H1 (cell line): ENCODE data around the gene ARGLU1. TPM values are rescaled to one million over a fixed set of nuclear protein-coding genes. Genes with fewer than 3 reads are reported as not detected.

Source experiments
- CTCF ChIA-PET: fragments of 300-600 bp; sonication (Branson Sonifier 250); formaldehyde crosslinking; loops from one replicate; lab custom pipeline; 2021; ENCODE audit not compliant: partially characterized antibody; lab: Charles Lee
- POLR2A ChIA-PET: fragments of 300-600 bp; sonication (Branson Sonifier 250); formaldehyde crosslinking; loops from one replicate; lab custom pipeline; 2021; ENCODE audit warnings: inconsistent platforms; ENCODE audit not compliant: partially characterized antibody; lab: Charles Lee
- DNase-seq, 2 experiments: peaks; one replicate each; pipeline versions ENCODE4 v3.0.0 to v3.0.0-alpha.2; 2010 to 2022; ENCODE audit warnings: low spot score in 2 of 2, low read depth in 1 of 2, mixed read lengths in 1 of 2
- FAIRE-seq: peaks from 2 replicates; lab custom pipeline; 2011; peaks lifted over from hg19 to GRCh38; lab: Jason Lieb, UNC
- H2AFZ ChIP-seq: 2 replicates; pipeline ENCODE4 v1.8.1; 2012; ENCODE audit warnings: low read length, inconsistent platforms
- H2AK5ac ChIP-seq: 2 replicates; pipeline ENCODE4 v1.6.1; 2013; ENCODE audit warnings: low read depth, low read length
- H2BK120ac ChIP-seq: replicated peaks from 2 replicates; pipeline ENCODE3; 2013; ENCODE audit warnings: low read depth, low read length, inconsistent platforms
- H2BK12ac ChIP-seq: 2 replicates; pipeline ENCODE4 v1.6.1; 2013; ENCODE audit warnings: low read depth, low read length
- H2BK15ac ChIP-seq: 2 replicates; pipeline ENCODE4 v1.6.1; 2013; ENCODE audit warnings: low read length
- H2BK20ac ChIP-seq: 2 replicates; pipeline ENCODE4 v1.6.1; 2013; ENCODE audit warnings: low read length
- H2BK5ac ChIP-seq: 2 replicates; pipeline ENCODE4 v1.6.1; 2013; ENCODE audit warnings: low read depth, low read length
- H3K14ac ChIP-seq: 2 replicates; pipeline ENCODE4 v1.6.1; 2013; ENCODE audit warnings: inconsistent platforms; ENCODE audit not compliant: insufficient read length
- H3K18ac ChIP-seq: 2 replicates; pipeline ENCODE4 v1.6.1; 2013; ENCODE audit warnings: low read length; ENCODE audit errors: extremely low read depth
- H3K23ac ChIP-seq: 2 replicates; pipeline ENCODE4 v1.6.1; 2013; ENCODE audit warnings: inconsistent platforms; ENCODE audit not compliant: insufficient read length
- H3K23me2 ChIP-seq: 2 replicates; pipeline ENCODE4 v1.6.1; 2013; ENCODE audit warnings: low read depth, low read length
- H3K27ac ChIP-seq: 2 replicates; pipeline ENCODE4 v1.6.1; 2011; ENCODE audit warnings: low read depth, low read length, inconsistent platforms
- H3K27me3 ChIP-seq, 4 experiments: replicated peaks in 1 of 4; 1 replicate in 1 of 4; 2 replicates in 3 of 4; pipeline versions ENCODE4 v1.6.1 to v1.8.1; 2011 to 2013; ENCODE audit warnings: low read length in 3 of 4, mild to moderate bottlenecking in 3 of 4, inconsistent platforms in 2 of 4, mixed read lengths in 2 of 4, moderate library complexity in 1 of 4; ENCODE audit not compliant: control insufficient read depth in 3 of 4, insufficient read depth in 3 of 4; ENCODE audit errors: extremely low read depth in 1 of 4
- H3K36me3 ChIP-seq, 4 experiments: 2 replicates each; pipeline versions ENCODE4 v1.6.1 to v1.8.1; 2011 to 2013; ENCODE audit warnings: mild to moderate bottlenecking in 4 of 4, low read length in 3 of 4, moderate library complexity in 2 of 4, control low read depth in 1 of 4, inconsistent platforms in 1 of 4; ENCODE audit not compliant: insufficient read depth in 4 of 4, control insufficient read depth in 2 of 4
- H3K4ac ChIP-seq: replicated peaks from 2 replicates; pipeline ENCODE3; 2013; ENCODE audit warnings: low read length, low read depth, mixed read lengths, inconsistent platforms; ENCODE audit not compliant: insufficient read length
- H3K4me1 ChIP-seq, 4 experiments: replicated peaks in 1 of 4; 1 replicate in 1 of 4; 2 replicates in 3 of 4; pipeline versions ENCODE4 v1.6.1 to v1.8.1; 2011 to 2013; ENCODE audit warnings: low read length in 3 of 4, inconsistent platforms in 2 of 4, mixed read lengths in 1 of 4; ENCODE audit not compliant: insufficient read depth in 4 of 4, control insufficient read depth in 3 of 4
- H3K4me2 ChIP-seq, 2 experiments: 2 replicates each; pipeline versions ENCODE4 v1.6.1 to v1.8.1; 2011 to 2013; ENCODE audit warnings: low read depth in 2 of 2, low read length in 2 of 2, control low read depth in 1 of 2, inconsistent platforms in 1 of 2, mild to moderate bottlenecking in 1 of 2; ENCODE audit not compliant: insufficient read depth in 1 of 2
- H3K4me3 ChIP-seq, 4 experiments: fragments of 200-600, 300-600 bp in 1 of 4; sonication (generic), shearing (Covaris generic), sonication (Bioruptor Twin) in 1 of 4; 2 replicates each; pipeline versions ENCODE4 v1.5.1 to v1.8.1; 2011 to 2016; ENCODE audit warnings: low read length in 4 of 4, low read depth in 3 of 4, control low read depth in 2 of 4, inconsistent platforms in 2 of 4, mild to moderate bottlenecking in 2 of 4, mixed read lengths in 1 of 4, moderate library complexity in 1 of 4; ENCODE audit not compliant: insufficient read depth in 2 of 4; ENCODE audit errors: extremely low read depth in 1 of 4
- H3K56ac ChIP-seq: replicated peaks from 2 replicates; pipeline ENCODE3; 2013; ENCODE audit warnings: low read depth, mild to moderate bottlenecking, mixed read lengths, low read length, inconsistent platforms; ENCODE audit not compliant: insufficient read length
- H3K79me1 ChIP-seq: 2 replicates; pipeline ENCODE4 v1.6.1; 2013; ENCODE audit warnings: low read depth, low read length, control low read depth
- H3K79me2 ChIP-seq, 2 experiments: 2 replicates each; pipeline versions ENCODE4 v1.6.1 to v1.8.1; 2012 to 2013; ENCODE audit warnings: low read length in 2 of 2, mild to moderate bottlenecking in 2 of 2, inconsistent platforms in 1 of 2; ENCODE audit not compliant: insufficient read depth in 2 of 2, control insufficient read depth in 1 of 2
- H3K9ac ChIP-seq, 4 experiments: replicated peaks in 1 of 4; 1 replicate in 1 of 4; 2 replicates in 3 of 4; pipeline versions ENCODE4 v1.6.1 to v1.8.1; 2011 to 2013; ENCODE audit warnings: low read depth in 3 of 4, low read length in 3 of 4, control low read depth in 2 of 4, mild to moderate bottlenecking in 2 of 4, moderate library complexity in 2 of 4, inconsistent platforms in 1 of 4; ENCODE audit errors: extremely low read depth in 1 of 4
- H3K9me3 ChIP-seq, 2 experiments: 2 replicates each; pipeline versions ENCODE4 v1.6.1 to v1.8.1; 2012 to 2013; ENCODE audit warnings: mild to moderate bottlenecking in 2 of 2, moderate library complexity in 2 of 2, control low read depth in 1 of 2, inconsistent platforms in 1 of 2, low read depth in 1 of 2, low read length in 1 of 2, mixed read lengths in 1 of 2; ENCODE audit not compliant: insufficient read depth in 2 of 2
- H4K20me1 ChIP-seq, 2 experiments: replicated peaks in 1 of 2; 2 replicates each; pipeline versions ENCODE3 to v1.8.1; 2011 to 2013; ENCODE audit warnings: inconsistent platforms in 2 of 2, low read length in 2 of 2, mild to moderate bottlenecking in 1 of 2; ENCODE audit not compliant: insufficient read depth in 2 of 2, control insufficient read depth in 1 of 2
- H4K5ac ChIP-seq: 2 replicates; pipeline ENCODE4 v1.6.1; 2013; ENCODE audit warnings: low read length, low read depth, mixed read lengths, inconsistent platforms; ENCODE audit not compliant: insufficient read length
- H4K8ac ChIP-seq: 2 replicates; pipeline ENCODE4 v1.8.0; 2013; ENCODE audit warnings: mild to moderate bottlenecking, moderate library complexity, low read length, inconsistent platforms; ENCODE audit not compliant: insufficient read depth; ENCODE audit errors: extremely low read depth
- H4K91ac ChIP-seq: replicated peaks from 2 replicates; pipeline ENCODE3; 2013; ENCODE audit warnings: low read length, mixed read lengths, inconsistent platforms; ENCODE audit not compliant: insufficient read length
- CHD2 ChIP-seq: IDR thresholded peaks from 2 replicates; pipeline ENCODE4 v1.6.1; 2012; ENCODE audit warnings: low read length, improper control_type of control experiment
- KDM5A ChIP-seq: fragments of 200-600 bp; IDR thresholded peaks from 2 replicates; pipeline ENCODE4 v1.7.1; 2012; ENCODE audit warnings: mild to moderate bottlenecking, low read length, inconsistent platforms, mixed read lengths
- TAF1 ChIP-seq: IDR thresholded peaks from 2 replicates; pipeline ENCODE4 v1.6.1; 2011; ENCODE audit warnings: mild to moderate bottlenecking, low read depth, low read length
- USF2 ChIP-seq: IDR thresholded peaks from 2 replicates; pipeline ENCODE4 v1.6.1; 2011; ENCODE audit warnings: low read length, improper control_type of control experiment
- WGBS, 2 experiments: shearing (Covaris generic) in 1 of 2; methylation state at CpG; one replicate each; pipeline versions ENCODE4 v1.1.6 to v1.1.7; 2013 to 2015; ENCODE audit warnings: low lambda C conversion rate in 2 of 2, mixed read lengths in 2 of 2, inconsistent platforms in 1 of 2, low coverage in 1 of 2, missing lambda C conversion rate in 1 of 2; ENCODE audit not compliant: insufficient replicate concordance in 2 of 2, insufficient coverage in 1 of 2, insufficient read length in 1 of 2; ENCODE audit errors: extremely low coverage in 1 of 2, missing lambda C conversion rate in 1 of 2; 5-methylcytosine and 5-hydroxymethylcytosine counted together
- polyA plus RNA-seq, 7 experiments: library from polyadenylated mRNA; depleted of rRNA in 3 of 7; stranded (reverse) in 5 of 7; unstranded in 2 of 7; fragments of >200 nt in 5 of 7; fragments of 200-250 nt in 2 of 7; gene quantifications; 1 replicate in 5 of 7; 2 replicates in 1 of 7; 4 replicates in 1 of 7; pipeline versions ENCODE4 v1.2.1 to v1.2.3, GENCODE V29; 2011 to 2013; ENCODE audit warnings: missing spikeins in 2 of 7, mixed read lengths in 2 of 7
- total RNA-seq: library from RNA; stranded (reverse); fragmentation: NEBNext Ultra II Directional; extraction: Animal tissue kit (Norgen Biotek cat#: 25700); gene quantifications from 2 replicates; pipeline ENCODE4 v1.2.1, GENCODE V29; 2021

The ARGLU1 gene
- total and polyA plus RNA-seq, 2 of the 8 experiments (the other 6 are each of a cell fraction or from before 2014, with no cell fraction given) = 47.8 to 84.9 TPM

- Histone ChIP-seq H3K4me1 (peaks cover 6 to 29% (median 14%) of the 10 kb centered on the region in 4 experiments; a peak in 5 of 7 replicates), H3K27ac (no peak overlapping the region), H2BK15ac (no peak overlapping the region), H3K9me3 (no peaks in the 10 kb centered on the region), H3K23me2 (no peaks in the 10 kb centered on the region), H2AK5ac (no peak overlapping the region), H2BK12ac (no peak overlapping the region), H3K79me2 (peaks cover 0 to 73% of the 10 kb centered on the region in 2 experiments; a peak in 2 of 4 replicates), H4K8ac (no peak overlapping the region), H2BK5ac (no peak overlapping the region), H3K79me1 (no peaks in the 10 kb centered on the region; the same call in 1 of the 2 replicates), H3K9ac (no peak overlapping the region), H3K4me3 (no peak overlapping the region), H3K4me2 (no peak overlapping the region), H3K23ac (no peak overlapping the region), H3K56ac (no peak overlapping the region), H2AFZ (no peak overlapping the region), H3K18ac (peak overlapping the region; percentile 51; the same call in 1 of the 2 replicates), H4K91ac (no peak overlapping the region), H3K4ac (no peak overlapping the region), H3K27me3 (no peaks in the 10 kb centered on the region), H4K20me1 (peaks cover 0 to 16% of the 10 kb centered on the region in 2 experiments), H3K36me3 (no peaks in the 10 kb centered on the region), H4K5ac (no peak overlapping the region), H2BK120ac (no peak overlapping the region), H2BK20ac (no peak overlapping the region), H3K14ac (no peak overlapping the region)
- no peak for DNase-seq
- POLR2A ChIA-PET = interaction anchor here (0.8 kb wide), 1 partner anchor 11 kb away, joined by 3 read pairs; no protein-coding TSS in a partner anchor
- CTCF ChIA-PET = interaction anchor here (1.0 to 1.7 kb wide), 2 partner anchors 9 to 439 kb away, joined by 3 to 4 read pairs; no protein-coding TSS in a partner anchor
- WGBS, 2 experiments = 83% methylated on average over 7 of the region's 7 CpGs; no CpG with 5 or more reads in 1 of the 2 experiments
- FAIRE-seq = no peak
- TF ChIP-seq CHD2 (no peak), USF2 (no peak), TAF1 (no peak), KDM5A (no peak)
Measured at GRCh38 chr13:106522898-106523525, 44.9 kb downstream of the ARGLU1 start.
